NT2/D1 (cell line): ENCODE measurements around the gene KCTD8.

ENCODE experiments used
- SUZ12 ChIP-seq: IDR thresholded peaks from 2 replicates; pipeline ENCODE4 v1.6.1; 2011; ENCODE audit not compliant: insufficient read length, insufficient read depth; ENCODE audit errors: extremely low read depth
- YY1 ChIP-seq: IDR thresholded peaks from 2 replicates; pipeline ENCODE4 v1.6.1; 2011; ENCODE audit not compliant: insufficient read length, insufficient read depth
- ZNF274 ChIP-seq: IDR thresholded peaks from 2 replicates; pipeline ENCODE4 v1.6.1; 2011; ENCODE audit warnings: mild to moderate bottlenecking, low read depth, low read length

DNA sequence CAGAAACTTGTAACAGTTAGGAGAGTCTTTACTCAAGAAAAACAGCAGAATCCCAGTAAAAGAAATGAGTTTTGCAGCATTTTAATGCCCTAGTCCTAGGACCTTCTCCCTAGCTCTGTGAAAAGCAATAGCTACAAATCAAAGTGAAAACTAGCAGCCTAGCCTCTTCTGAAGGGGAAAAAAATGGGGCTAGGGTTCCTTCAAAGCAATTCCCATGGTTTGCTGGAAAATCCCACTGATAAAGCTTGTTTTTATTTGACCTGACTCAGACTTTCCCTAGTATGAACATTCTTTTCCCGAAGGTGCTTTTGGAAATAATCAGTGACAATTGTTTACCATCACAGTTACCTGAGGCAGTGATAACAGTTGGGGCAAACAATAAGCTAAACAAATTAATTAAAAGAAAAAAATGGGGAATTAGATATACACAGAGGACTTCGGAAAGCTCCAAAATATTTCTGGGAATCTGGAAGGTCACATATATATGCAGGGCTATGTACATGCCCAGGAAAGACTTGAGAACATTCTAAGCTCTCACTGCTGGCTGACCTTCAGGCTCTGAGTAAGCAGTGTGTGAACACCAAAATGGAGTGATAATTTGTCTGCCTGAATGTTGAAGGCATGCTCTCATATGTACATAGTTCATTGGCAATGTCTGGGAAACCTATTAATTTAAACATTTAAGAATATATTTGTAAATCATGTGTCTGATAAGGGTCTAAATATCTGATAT, 285.9 kb downstream of the KCTD8 start:
- TF ChIP-seq SUZ12: no peak
- TF ChIP-seq ZNF274: no peak
- no peak for TF ChIP-seq YY1
